Endodermal cell (in vitro differentiated cells): Measurements from ENCODE around the gene FDXR. TPM values are rescaled to one million over a fixed set of nuclear protein-coding genes. Genes with fewer than 3 reads are reported as not detected.

Experiments used
- DNase-seq: peaks from one replicate; pipeline ENCODE4 v3.0.0-alpha.2; 2017
- H3K27ac ChIP-seq: 2 replicates; pipeline ENCODE4 v1.5.1; 2013; ENCODE audit warnings: mild to moderate bottlenecking, low read depth, low read length, moderate library complexity
- H3K27me3 ChIP-seq: 2 replicates; pipeline ENCODE4 v1.6.1; 2013; ENCODE audit warnings: mild to moderate bottlenecking, low read length, moderate library complexity; ENCODE audit not compliant: insufficient read depth, control insufficient read depth, poor library complexity, severe bottlenecking
- H3K36me3 ChIP-seq: 2 replicates; pipeline ENCODE4 v1.7.0; 2013; ENCODE audit warnings: mild to moderate bottlenecking, low read length, moderate library complexity; ENCODE audit not compliant: control insufficient read depth, insufficient read depth
- H3K4me1 ChIP-seq: one replicate; pipeline ENCODE4 v1.7.0; 2013; ENCODE audit warnings: low read length; ENCODE audit not compliant: control insufficient read depth, insufficient read depth
- H3K4me3 ChIP-seq: 2 replicates; pipeline ENCODE4 v1.5.1; 2013; ENCODE audit warnings: mild to moderate bottlenecking, low read length, moderate library complexity
- H3K9ac ChIP-seq: 2 replicates; pipeline ENCODE4 v1.6.1; 2013; ENCODE audit warnings: mild to moderate bottlenecking, low read length, moderate library complexity; ENCODE audit not compliant: poor library complexity, severe bottlenecking; ENCODE audit errors: extremely low read depth
- H3K9me3 ChIP-seq: 2 replicates; pipeline ENCODE4 v1.6.1; 2013; ENCODE audit warnings: mild to moderate bottlenecking, low read length, moderate library complexity; ENCODE audit not compliant: control insufficient read depth
- H3K27ac Mint-ChIP-seq: 2 replicates; pipeline ENCODE4 v1.8.0; 2020; ENCODE audit warnings: mixed read lengths
- H3K27me3 Mint-ChIP-seq: 2 replicates; pipeline ENCODE4 v1.8.0; 2021; ENCODE audit warnings: mild to moderate bottlenecking, mixed read lengths; ENCODE audit not compliant: insufficient read depth
- H3K36me3 Mint-ChIP-seq: 2 replicates; pipeline ENCODE4 v1.8.0; 2020; ENCODE audit warnings: low read depth, mixed read lengths
- H3K4me1 Mint-ChIP-seq: 2 replicates; pipeline ENCODE4 v1.8.0; 2020; ENCODE audit warnings: mixed read lengths
- H3K4me3 Mint-ChIP-seq: 2 replicates; pipeline ENCODE4 v1.8.0; 2020; ENCODE audit warnings: mild to moderate bottlenecking, moderate library complexity, mixed read lengths
- H3K9me3 Mint-ChIP-seq: 2 replicates; pipeline ENCODE4 v1.8.0; 2020; ENCODE audit warnings: mild to moderate bottlenecking, mixed read lengths
- WGBS, 2 experiments: methylation state at CpG; one replicate each; pipeline versions ENCODE4 v1.1.5 to v1.1.7; 2013; ENCODE audit warnings: missing lambda C conversion rate in 2 of 2, mixed read lengths in 1 of 2; ENCODE audit not compliant: insufficient coverage in 1 of 2, insufficient read length in 1 of 2; 5-methylcytosine and 5-hydroxymethylcytosine counted together
- total RNA-seq, 2 donors: library from RNA; stranded (reverse); fragmentation: NEBNext Ultra II Directional in 1 of 2; extraction: Animal tissue kit (Norgen Biotek cat#: 25700) in 1 of 2; gene quantifications; 2 replicates in 1 of 2; 3 replicates in 1 of 2; pipeline ENCODE4 v1.2.1, GENCODE V29; 2021
- TF ChIP-seq, protein P1 (sequence below): fragments of 200-600 bp; sonication (generic); conservative IDR thresholded peaks from 2 replicates; pipeline ENCODE4 v1.5.0; 2021; ENCODE audit warnings: antibody characterized with exemption, mild to moderate bottlenecking

The FDXR gene
- total RNA-seq, 2 donors from 2014 or later: 17.3 to 19.4 TPM

DNA sequence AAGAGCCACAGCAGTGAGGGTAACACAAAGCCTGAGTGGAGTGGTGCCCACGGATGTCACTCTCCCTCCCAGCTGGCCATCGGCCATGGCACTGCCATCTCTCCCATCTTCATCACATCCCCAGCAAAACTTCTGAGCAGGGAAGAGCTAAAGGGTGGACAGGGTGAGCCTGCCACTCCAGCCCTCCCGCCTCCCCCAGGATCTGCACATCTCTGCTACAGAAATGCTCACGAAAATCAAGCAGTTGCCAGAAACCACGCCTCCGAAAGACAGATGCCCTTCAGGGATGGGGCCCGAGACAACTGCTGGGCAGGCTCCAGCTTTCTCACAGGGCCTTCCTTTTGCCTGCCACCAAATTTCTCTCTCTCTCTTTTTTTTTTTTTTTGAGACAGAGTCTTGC, 16.7 kb downstream of the FDXR start:
- DNase-seq: no peak
- peaks cover 91% of the 10 kb centered on the region for H3K27me3 Mint-ChIP-seq
- H3K9me3 Mint-ChIP-seq: no peaks in the 10 kb centered on the region
- H3K27ac Mint-ChIP-seq: no peak overlapping the region
- Histone ChIP-seq H3K4me3 (no peak overlapping the region), H3K9me3 (no peaks in the 10 kb centered on the region), H3K4me1 (no peaks in the 10 kb centered on the region), H3K27me3 (peaks cover 97% of the 10 kb centered on the region), H3K36me3 (no peaks in the 10 kb centered on the region), H3K27ac (no peak overlapping the region), H3K9ac (no peak overlapping the region)
- TF ChIP-seq, protein P1, sequence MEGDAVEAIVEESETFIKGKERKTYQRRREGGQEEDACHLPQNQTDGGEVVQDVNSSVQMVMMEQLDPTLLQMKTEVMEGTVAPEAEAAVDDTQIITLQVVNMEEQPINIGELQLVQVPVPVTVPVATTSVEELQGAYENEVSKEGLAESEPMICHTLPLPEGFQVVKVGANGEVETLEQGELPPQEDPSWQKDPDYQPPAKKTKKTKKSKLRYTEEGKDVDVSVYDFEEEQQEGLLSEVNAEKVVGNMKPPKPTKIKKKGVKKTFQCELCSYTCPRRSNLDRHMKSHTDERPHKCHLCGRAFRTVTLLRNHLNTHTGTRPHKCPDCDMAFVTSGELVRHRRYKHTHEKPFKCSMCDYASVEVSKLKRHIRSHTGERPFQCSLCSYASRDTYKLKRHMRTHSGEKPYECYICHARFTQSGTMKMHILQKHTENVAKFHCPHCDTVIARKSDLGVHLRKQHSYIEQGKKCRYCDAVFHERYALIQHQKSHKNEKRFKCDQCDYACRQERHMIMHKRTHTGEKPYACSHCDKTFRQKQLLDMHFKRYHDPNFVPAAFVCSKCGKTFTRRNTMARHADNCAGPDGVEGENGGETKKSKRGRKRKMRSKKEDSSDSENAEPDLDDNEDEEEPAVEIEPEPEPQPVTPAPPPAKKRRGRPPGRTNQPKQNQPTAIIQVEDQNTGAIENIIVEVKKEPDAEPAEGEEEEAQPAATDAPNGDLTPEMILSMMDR: no peak
- H3K4me1 Mint-ChIP-seq: peaks cover 4% of the 10 kb centered on the region
- 84 to 94% methylated on average over 6 to 7 of the region's 7 CpGs for WGBS, 2 experiments
- no peak overlapping the region for H3K4me3 Mint-ChIP-seq
- no peaks in the 10 kb centered on the region for H3K36me3 Mint-ChIP-seq

DNA sequence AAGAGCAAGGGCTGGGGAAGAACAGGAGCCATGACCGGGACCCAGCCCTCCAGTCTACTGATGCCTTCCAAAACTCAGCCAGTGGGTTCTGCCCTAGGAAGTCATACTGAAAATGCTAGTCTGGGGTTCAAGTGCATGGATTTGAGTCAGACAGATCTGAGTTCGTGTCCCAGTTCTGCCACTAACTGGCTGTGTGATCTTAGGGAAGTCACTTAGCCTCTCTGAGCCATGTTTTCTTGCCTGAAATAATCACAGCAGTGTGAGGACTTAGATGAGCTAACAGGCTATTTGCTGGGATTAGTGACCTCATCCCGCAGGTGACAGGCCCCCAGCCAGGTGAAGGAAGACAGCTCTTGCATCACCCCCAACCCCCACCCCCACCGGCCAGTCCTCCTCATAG, 17.5 kb downstream of the FDXR start:
- peaks cover 4% of the 10 kb centered on the region for H3K4me1 Mint-ChIP-seq
- Histone ChIP-seq H3K9me3 (no peaks in the 10 kb centered on the region), H3K4me1 (no peaks in the 10 kb centered on the region), H3K4me3 (no peak overlapping the region), H3K36me3 (no peaks in the 10 kb centered on the region), H3K9ac (no peak overlapping the region), H3K27me3 (peaks cover 97% of the 10 kb centered on the region), H3K27ac (no peak overlapping the region)
- H3K9me3 Mint-ChIP-seq: no peaks in the 10 kb centered on the region
- H3K27me3 Mint-ChIP-seq: peaks cover 91% of the 10 kb centered on the region
- no peaks in the 10 kb centered on the region for H3K36me3 Mint-ChIP-seq
- H3K27ac Mint-ChIP-seq: no peak overlapping the region
- no peak for DNase-seq
- WGBS, 2 experiments: 85 to 91% methylated on average over 3 to 4 of the region's 4 CpGs
- TF ChIP-seq, protein P1: no peak
- no peak overlapping the region for H3K4me3 Mint-ChIP-seq

DNA sequence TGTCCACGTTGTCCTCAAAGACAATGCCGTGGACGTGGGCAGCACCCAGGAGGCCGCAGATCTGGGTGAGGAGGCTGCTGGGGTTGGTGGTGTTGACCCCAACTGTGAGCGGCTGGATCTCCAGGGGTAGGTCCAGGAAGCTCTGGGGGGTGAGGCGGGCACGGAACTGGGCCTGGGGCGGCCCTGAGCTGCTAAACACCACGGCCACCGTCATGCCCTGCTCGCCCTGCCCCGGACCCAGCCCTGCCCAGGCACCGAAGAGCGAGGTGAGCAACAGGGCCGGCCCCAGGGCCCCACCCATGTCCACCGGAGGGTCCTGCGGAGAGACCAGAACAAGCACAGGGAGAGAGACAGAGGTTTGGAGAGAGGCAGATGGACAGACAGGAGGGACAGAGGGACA, 18.0 kb downstream of the FDXR start:
- H3K27me3 ChIP-seq: peaks cover 97% of the 10 kb centered on the region
- H3K27ac ChIP-seq: no peak overlapping the region
- Mint-ChIP-seq H3K9me3 (no peaks in the 10 kb centered on the region), H3K4me3 (no peak overlapping the region), H3K36me3 (no peaks in the 10 kb centered on the region), H3K27me3 (peaks cover 91% of the 10 kb centered on the region), H3K4me1 (peaks cover 4% of the 10 kb centered on the region), H3K27ac (no peak overlapping the region)
- H3K4me3 ChIP-seq: no peak overlapping the region
- TF ChIP-seq, protein P1: no peak
- H3K4me1 ChIP-seq: no peaks in the 10 kb centered on the region
- H3K9me3 ChIP-seq: no peaks in the 10 kb centered on the region
- no peak for DNase-seq
- no peak overlapping the region for H3K9ac ChIP-seq
- H3K36me3 ChIP-seq: no peaks in the 10 kb centered on the region
- WGBS, 2 experiments: 91 to 94% methylated on average over 11 to 17 of the region's 17 CpGs
